ENCODE measurements around the gene PTGES.

Gene PTGES

GRCh38 chr9:129692534-129692933, 60.3 kb downstream of the PTGES start:
- no peak for DNase-seq (ENCODE audit: low spot score)
- no peak for TF ChIP-seq CTCF (IDR thresholded peaks at IDR 0.05; ENCODE audit: extremely low read depth, missing control alignments)

All from GM20000 (cell line).